CD4-positive, alpha-beta T cell (primary cell): ENCODE results near the gene DIO1. TPM values are rescaled to one million over a fixed set of nuclear protein-coding genes. Genes with fewer than 3 reads are reported as not detected.

Source experiments
- ATAC-seq: fragments of 200-7000 bp; cut with Tn5 transposase; one replicate; pipeline ENCODE4 v1.10.0; 2022; ENCODE audit warnings: mild to moderate bottlenecking; ENCODE audit not compliant: poor library complexity
- CTCF ChIA-PET: fragments of 350-600 bp; sonication (Branson Sonifier 250); formaldehyde crosslinking; loops from one replicate; lab custom pipeline; 2021; ENCODE audit warnings: antibody characterized with exemption, inconsistent platforms; lab: Charles Lee
- POLR2A ChIA-PET: fragments of 350-600 bp; sonication (Branson Sonifier 250); formaldehyde crosslinking; loops from one replicate; lab custom pipeline; 2021; ENCODE audit warnings: antibody characterized with exemption, inconsistent platforms; lab: Charles Lee
- DNase-seq, 14 experiments: peaks; one replicate each; pipeline ENCODE4 v3.0.0-alpha.2; 2013 to 2020; ENCODE audit warnings: mixed read lengths in 2 of 14
- H3K27ac ChIP-seq, 2 donors: one replicate each; pipeline versions ENCODE4 v1.5.1 to v1.7.0; 2013; ENCODE audit warnings: low read length in 2 of 2, low read depth in 1 of 2, mild to moderate bottlenecking in 1 of 2
- H3K27me3 ChIP-seq, 2 experiments: 1 replicate in 1 of 2; 2 replicates in 1 of 2; pipeline versions ENCODE4 v1.6.1 to v1.7.0; 2013; ENCODE audit warnings: low read length in 2 of 2, control low read depth in 1 of 2, mild to moderate bottlenecking in 1 of 2, moderate library complexity in 1 of 2; ENCODE audit not compliant: insufficient read depth in 2 of 2, control insufficient read depth in 1 of 2
- H3K36me3 ChIP-seq: one replicate; pipeline ENCODE4 v1.6.1; 2013; ENCODE audit warnings: low read length, control low read depth; ENCODE audit not compliant: insufficient read depth
- H3K4me1 ChIP-seq: one replicate; pipeline ENCODE4 v1.6.1; 2013; ENCODE audit warnings: low read length, control low read depth; ENCODE audit not compliant: insufficient read depth
- H3K4me3 ChIP-seq: one replicate; pipeline ENCODE4 v1.5.1; 2013; ENCODE audit warnings: mild to moderate bottlenecking, low read length, moderate library complexity
- H3K9me3 ChIP-seq, 2 experiments: 1 replicate in 1 of 2; 2 replicates in 1 of 2; pipeline versions ENCODE4 v1.6.1 to v1.7.0; 2013; ENCODE audit warnings: low read length in 2 of 2, mild to moderate bottlenecking in 2 of 2, control low read depth in 1 of 2, moderate library complexity in 1 of 2; ENCODE audit not compliant: control insufficient read depth in 1 of 2, insufficient read depth in 1 of 2
- H3K27ac Mint-ChIP-seq: one replicate; pipeline ENCODE4 v1.8.0; 2020; ENCODE audit warnings: mixed read lengths
- H3K27me3 Mint-ChIP-seq: one replicate; pipeline ENCODE4 v1.8.0; 2021; ENCODE audit warnings: mixed read lengths
- H3K36me3 Mint-ChIP-seq: one replicate; pipeline ENCODE4 v1.8.0; 2021; ENCODE audit warnings: low read depth, mixed read lengths
- H3K4me1 Mint-ChIP-seq: one replicate; pipeline ENCODE4 v1.8.0; 2021; ENCODE audit warnings: low read depth, mixed read lengths
- H3K4me3 Mint-ChIP-seq: one replicate; pipeline ENCODE4 v1.8.0; 2020; ENCODE audit warnings: mild to moderate bottlenecking, mixed read lengths
- H3K9me3 Mint-ChIP-seq: one replicate; pipeline ENCODE4 v1.8.0; 2020; ENCODE audit warnings: mixed read lengths
- intact Hi-C, 2 experiments: fragments of 100-400 bp; cut with DNase I in 1 of 2; cut with micrococcal nuclease in 1 of 2; formaldehyde crosslinking; loops; one replicate each; pipeline versions ENCODE4 v1.15.1 to v1.9.0; 2023 to 2025; cut with DNase I, micrococcal nuclease
- total RNA-seq, 174 experiments: library from RNA in 2 of 174; stranded (reverse) in 2 of 174; gene quantifications; one replicate each; pipeline ENCODE4 v1.2.3 and lab custom pipeline; 2021 to 2026
- TF ChIP-seq, protein P1 (sequence below): fragments of 200-600 bp; IDR thresholded peaks from one replicate; pipeline ENCODE4 v1.8.0; 2022; ENCODE audit warnings: antibody characterized with exemption, mild to moderate bottlenecking

DIO1 gene
- total RNA-seq, 2 experiments from 2014 or later: not detected

DNA sequence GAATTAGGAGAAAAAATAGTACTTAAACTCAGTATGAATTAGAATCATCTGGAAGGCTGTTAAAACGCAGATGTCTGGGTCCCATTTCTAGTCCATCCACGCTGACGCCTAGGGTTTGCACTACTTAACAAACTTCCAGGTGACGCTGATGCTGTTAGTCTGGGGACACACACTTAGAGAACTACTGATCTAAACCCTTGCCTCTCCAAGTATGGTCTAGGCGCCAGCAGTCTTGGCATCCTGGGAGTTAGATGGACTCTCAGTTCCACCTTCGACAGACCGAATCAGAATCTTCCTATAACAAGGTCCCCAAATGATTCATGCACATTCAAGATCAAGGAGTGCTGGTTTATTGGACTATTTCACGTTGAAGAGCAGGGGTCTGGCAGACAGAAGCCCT, 11.5 kb downstream of the DIO1 start:
- Histone ChIP-seq H3K4me1 (no peaks in the 10 kb centered on the region), H3K9me3 (no peaks in the 10 kb centered on the region), H3K4me3 (no peak overlapping the region), H3K36me3 (peaks cover 4% of the 10 kb centered on the region), H3K27ac (no peak overlapping the region), H3K27me3 (no peaks in the 10 kb centered on the region)
- Mint-ChIP-seq H3K4me3 (no peak overlapping the region), H3K9me3 (no peaks in the 10 kb centered on the region), H3K4me1 (no peaks in the 10 kb centered on the region), H3K27ac (no peak overlapping the region), H3K27me3 (no peaks in the 10 kb centered on the region), H3K36me3 (peaks cover 6% of the 10 kb centered on the region)
- DNase-seq (no peak), ATAC-seq (no peak)
- intact Hi-C loops: no loop called here
- ChIA-PET CTCF (no interaction called here), POLR2A (no interaction called here)
- TF ChIP-seq, protein P1, sequence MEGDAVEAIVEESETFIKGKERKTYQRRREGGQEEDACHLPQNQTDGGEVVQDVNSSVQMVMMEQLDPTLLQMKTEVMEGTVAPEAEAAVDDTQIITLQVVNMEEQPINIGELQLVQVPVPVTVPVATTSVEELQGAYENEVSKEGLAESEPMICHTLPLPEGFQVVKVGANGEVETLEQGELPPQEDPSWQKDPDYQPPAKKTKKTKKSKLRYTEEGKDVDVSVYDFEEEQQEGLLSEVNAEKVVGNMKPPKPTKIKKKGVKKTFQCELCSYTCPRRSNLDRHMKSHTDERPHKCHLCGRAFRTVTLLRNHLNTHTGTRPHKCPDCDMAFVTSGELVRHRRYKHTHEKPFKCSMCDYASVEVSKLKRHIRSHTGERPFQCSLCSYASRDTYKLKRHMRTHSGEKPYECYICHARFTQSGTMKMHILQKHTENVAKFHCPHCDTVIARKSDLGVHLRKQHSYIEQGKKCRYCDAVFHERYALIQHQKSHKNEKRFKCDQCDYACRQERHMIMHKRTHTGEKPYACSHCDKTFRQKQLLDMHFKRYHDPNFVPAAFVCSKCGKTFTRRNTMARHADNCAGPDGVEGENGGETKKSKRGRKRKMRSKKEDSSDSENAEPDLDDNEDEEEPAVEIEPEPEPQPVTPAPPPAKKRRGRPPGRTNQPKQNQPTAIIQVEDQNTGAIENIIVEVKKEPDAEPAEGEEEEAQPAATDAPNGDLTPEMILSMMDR: no peak

DNA sequence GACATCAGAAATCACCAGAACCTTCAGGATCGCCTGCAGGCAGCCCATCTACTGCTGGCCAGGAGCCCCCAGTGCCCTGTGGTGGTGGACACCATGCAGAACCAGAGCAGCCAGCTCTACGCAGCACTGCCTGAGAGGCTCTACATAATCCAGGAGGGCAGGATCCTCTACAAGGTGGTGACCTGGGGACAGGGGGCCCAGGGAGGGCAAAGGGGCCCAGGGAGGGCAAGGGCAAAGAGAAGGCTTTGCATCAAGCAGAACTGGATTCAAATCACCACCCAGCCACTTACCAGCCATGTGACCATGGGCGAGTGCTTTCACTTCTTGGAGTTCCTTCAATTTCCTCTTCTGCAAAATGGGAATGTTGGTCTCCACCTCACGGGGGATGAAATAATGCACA, 12.1 kb downstream of the DIO1 start:
- no peaks in the 10 kb centered on the region for H3K9me3 Mint-ChIP-seq
- CTCF ChIA-PET: interaction anchor here (0.8 kb wide), 1 partner anchor 53 kb away, joined by 3 read pairs; no protein-coding TSS in a partner anchor
- no peaks in the 10 kb centered on the region for H3K9me3 ChIP-seq
- H3K4me3 Mint-ChIP-seq: no peak overlapping the region
- POLR2A ChIA-PET: no interaction called here
- no peaks in the 10 kb centered on the region for H3K27me3 Mint-ChIP-seq
- no peak overlapping the region for H3K27ac Mint-ChIP-seq
- no peak for DNase-seq
- TF ChIP-seq, protein P1: no peak
- H3K4me3 ChIP-seq: no peak overlapping the region
- ATAC-seq: no peak
- H3K27ac ChIP-seq: no peak overlapping the region
- H3K27me3 ChIP-seq: no peaks in the 10 kb centered on the region
- intact Hi-C loops: no loop called here
- peaks cover 4% of the 10 kb centered on the region for H3K36me3 ChIP-seq
- no peaks in the 10 kb centered on the region for H3K4me1 Mint-ChIP-seq
- peaks cover 6% of the 10 kb centered on the region for H3K36me3 Mint-ChIP-seq
- no peaks in the 10 kb centered on the region for H3K4me1 ChIP-seq

DNA sequence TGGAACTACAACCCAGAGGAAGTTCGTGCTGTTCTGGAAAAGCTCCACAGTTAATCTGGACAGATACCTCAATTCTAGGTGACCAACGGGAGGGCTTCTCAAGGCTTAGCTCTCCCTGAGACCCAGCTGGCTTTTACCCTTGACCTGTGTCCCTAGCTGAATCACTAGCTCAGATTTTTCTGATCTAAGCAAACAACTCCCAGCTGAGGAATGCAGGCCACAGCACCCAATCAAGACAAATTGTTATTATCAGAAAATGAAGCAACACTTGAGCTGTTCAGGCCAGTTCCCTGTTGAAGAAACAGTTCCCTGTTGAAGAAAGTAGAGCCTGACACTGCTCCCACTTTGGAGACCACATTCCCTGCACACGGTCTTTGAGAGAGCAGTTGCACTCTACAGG, 16.0 kb downstream of the DIO1 start:
- TF ChIP-seq, protein P1: no peak
- H3K4me1 ChIP-seq: no peaks in the 10 kb centered on the region
- H3K27ac Mint-ChIP-seq: no peak overlapping the region

More for the DNA sequence above, 16.0 kb downstream of the DIO1 start:
- Histone ChIP-seq H3K9me3 (no peaks in the 10 kb centered on the region), H3K27ac (no peak overlapping the region), H3K27me3 (no peaks in the 10 kb centered on the region), H3K36me3 (peaks cover 15% of the 10 kb centered on the region), H3K4me3 (no peak overlapping the region)
- Mint-ChIP-seq H3K27me3 (no peaks in the 10 kb centered on the region), H3K4me1 (no peaks in the 10 kb centered on the region), H3K36me3 (peaks cover 24% of the 10 kb centered on the region), H3K9me3 (no peaks in the 10 kb centered on the region), H3K4me3 (no peak overlapping the region)
- ATAC-seq: no peak
- DNase-seq: no peak
- intact Hi-C loops: no loop called here
- POLR2A ChIA-PET: interaction anchor here (0.7 kb wide), 1 partner anchor 36 kb away, joined by 3 read pairs; the partner anchor contains the start of genes IFT25 and LRRC42
- CTCF ChIA-PET: no interaction called here
